ENCODE results near the gene ODAD4. TPM values are rescaled to one million over a fixed set of nuclear protein-coding genes. Genes with fewer than 3 reads are reported as not detected.

Gene ODAD4
- total and polyA plus RNA-seq, 5 donors from 2014 or later: 0.14 to 0.28 (median 0.15) TPM; not detected in 2

DNA sequence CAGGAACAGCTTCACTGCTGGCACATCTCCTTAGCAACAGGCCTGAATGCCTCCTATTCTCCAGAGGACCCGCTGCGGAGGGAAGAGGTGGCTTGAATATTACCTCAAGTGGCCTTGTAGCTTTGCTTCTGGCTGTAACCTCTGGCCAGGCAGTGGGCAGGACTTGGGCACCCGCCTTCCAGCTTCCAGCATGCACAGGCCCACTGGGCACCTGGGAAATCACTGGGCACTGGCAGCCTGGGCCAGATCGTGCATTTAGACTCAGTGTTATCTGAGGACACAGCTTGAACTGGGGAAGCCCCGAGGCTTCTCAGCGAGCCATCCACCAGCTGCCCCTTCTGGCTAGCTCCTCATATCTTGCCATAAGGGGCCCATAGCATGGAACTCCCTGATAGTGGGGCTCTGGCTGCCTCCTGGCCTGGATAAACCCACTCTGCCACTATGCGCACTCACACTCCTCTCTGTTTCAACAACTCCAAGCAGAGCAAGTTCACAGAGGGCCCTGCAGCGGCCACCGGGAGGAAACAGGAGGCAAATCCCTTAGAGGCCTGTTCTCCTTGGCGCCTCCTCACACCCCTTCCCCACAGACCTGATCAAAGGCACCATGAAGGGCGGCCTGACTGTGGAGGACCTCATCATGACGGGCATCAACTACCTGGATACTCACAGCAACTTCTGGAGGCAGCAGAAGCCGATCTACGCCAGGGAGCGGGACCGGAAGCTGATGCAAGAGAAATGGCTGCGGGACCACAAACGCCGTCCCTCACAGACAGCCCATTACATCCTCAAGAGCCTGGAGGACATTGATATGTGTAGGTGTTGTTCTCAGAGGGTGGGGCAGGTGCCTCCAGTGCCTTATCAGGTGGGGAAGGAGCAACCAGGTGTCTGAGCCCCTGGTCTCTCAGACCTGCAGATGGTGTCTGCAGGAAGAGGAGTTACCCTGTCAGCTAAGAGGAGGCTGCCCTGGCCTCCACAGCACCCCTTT, 7.8 kb downstream of the ODAD4 start:
- Mint-ChIP-seq H3K4me1 (no peaks in the 10 kb centered on the region), H3K27ac (no peak overlapping the region), H3K4me3 (no peak overlapping the region), H3K27me3 (no peaks in the 10 kb centered on the region), H3K9me3 (no peaks in the 10 kb centered on the region), H3K36me3 (no peaks in the 10 kb centered on the region)
- H3K27me3 ChIP-seq (ENCODE audit: control insufficient read depth, insufficient read depth, low read length): no peaks in the 10 kb centered on the region
- no peak overlapping the region for H3K4me3 ChIP-seq (ENCODE audit: low read depth, low read length)
- DNase-seq: no peak
- no peaks in the 10 kb centered on the region for H3K36me3 ChIP-seq (ENCODE audit: control insufficient read depth, insufficient read depth, low read length)
- no peak overlapping the region for H3K27ac ChIP-seq (ENCODE audit: insufficient read depth, low read length, poor library complexity, severe bottlenecking)
- no peaks in the 10 kb centered on the region for H3K4me1 ChIP-seq (ENCODE audit: control insufficient read depth, insufficient read depth, low read length, poor library complexity, severe bottlenecking)
- ATAC-seq (ENCODE audit: low read depth in 2 of 2): no peak
- no peaks in the 10 kb centered on the region for H3K9me3 ChIP-seq (ENCODE audit: control insufficient read depth in 2 of 2, low read length in 2 of 2)

DNA sequence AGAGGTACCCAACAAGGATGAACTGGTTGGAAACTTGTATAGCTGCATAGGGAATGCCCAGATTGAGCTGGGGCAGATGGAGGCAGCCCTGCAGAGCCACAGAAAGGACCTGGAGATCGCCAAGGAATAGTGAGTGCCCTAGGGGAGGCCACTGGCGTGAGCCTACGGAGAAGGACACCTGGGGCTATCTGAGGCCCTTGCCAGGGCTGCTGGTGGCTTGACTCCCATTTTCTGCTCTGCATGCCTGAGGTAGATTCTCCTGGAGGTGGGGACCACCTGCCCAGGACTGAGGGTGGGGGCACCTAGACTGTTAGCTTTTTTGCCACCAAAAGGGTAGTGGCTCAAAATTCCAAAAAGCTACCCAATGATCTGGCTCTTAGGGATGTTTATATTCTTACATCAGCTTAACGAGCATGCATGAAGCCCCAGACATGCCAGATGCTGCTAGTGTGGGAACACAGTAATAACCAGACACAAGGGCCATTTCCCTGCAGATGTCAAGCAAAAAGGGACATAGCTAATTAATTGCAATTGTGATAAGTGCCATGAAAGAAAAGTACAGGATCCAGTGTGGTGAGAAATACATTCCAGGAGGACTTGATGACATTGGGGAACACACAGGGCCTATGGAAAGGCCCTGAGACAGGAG, 8.8 kb downstream of the ODAD4 start:
- Histone ChIP-seq H3K36me3 (ENCODE audit: control insufficient read depth, insufficient read depth, low read length) (no peaks in the 10 kb centered on the region), H3K4me1 (ENCODE audit: control insufficient read depth, insufficient read depth, low read length, poor library complexity, severe bottlenecking) (no peaks in the 10 kb centered on the region), H3K9me3 (ENCODE audit: control insufficient read depth in 2 of 2, low read length in 2 of 2) (no peaks in the 10 kb centered on the region), H3K27me3 (ENCODE audit: control insufficient read depth, insufficient read depth, low read length) (no peaks in the 10 kb centered on the region), H3K4me3 (ENCODE audit: low read depth, low read length) (no peak overlapping the region), H3K27ac (ENCODE audit: insufficient read depth, low read length, poor library complexity, severe bottlenecking) (no peak overlapping the region)
- Mint-ChIP-seq H3K9me3 (no peaks in the 10 kb centered on the region), H3K4me3 (no peak overlapping the region), H3K4me1 (no peaks in the 10 kb centered on the region), H3K27ac (no peak overlapping the region), H3K27me3 (no peaks in the 10 kb centered on the region), H3K36me3 (no peaks in the 10 kb centered on the region)
- no peak for DNase-seq
- no peak for ATAC-seq (ENCODE audit: low read depth in 2 of 2)

DNA sequence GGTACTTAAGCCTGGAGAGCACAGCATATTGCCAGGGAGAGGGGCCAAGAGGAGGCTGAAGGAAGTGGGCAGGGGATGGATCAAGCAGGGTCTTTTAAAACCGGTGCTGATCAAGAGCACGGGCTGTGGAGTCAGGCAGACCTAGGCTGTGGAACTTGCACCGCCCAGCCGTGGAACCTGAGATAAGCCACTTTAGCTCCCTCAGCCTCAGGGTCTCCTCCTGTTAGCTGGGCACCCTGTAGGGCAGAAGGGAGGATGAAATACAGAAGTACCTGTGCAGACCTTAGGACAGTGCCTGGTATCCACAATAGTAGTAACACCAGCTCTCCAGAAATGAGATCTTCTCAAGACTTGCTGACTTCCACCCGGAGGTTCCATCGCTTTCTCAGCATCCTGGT, 9.3 kb downstream of the ODAD4 start:
- DNase-seq (no peak), ATAC-seq (ENCODE audit: low read depth in 2 of 2) (no peak)
- H3K27ac Mint-ChIP-seq: peak overlapping the region in 1 of 3 donors; percentile 52

DNA sequence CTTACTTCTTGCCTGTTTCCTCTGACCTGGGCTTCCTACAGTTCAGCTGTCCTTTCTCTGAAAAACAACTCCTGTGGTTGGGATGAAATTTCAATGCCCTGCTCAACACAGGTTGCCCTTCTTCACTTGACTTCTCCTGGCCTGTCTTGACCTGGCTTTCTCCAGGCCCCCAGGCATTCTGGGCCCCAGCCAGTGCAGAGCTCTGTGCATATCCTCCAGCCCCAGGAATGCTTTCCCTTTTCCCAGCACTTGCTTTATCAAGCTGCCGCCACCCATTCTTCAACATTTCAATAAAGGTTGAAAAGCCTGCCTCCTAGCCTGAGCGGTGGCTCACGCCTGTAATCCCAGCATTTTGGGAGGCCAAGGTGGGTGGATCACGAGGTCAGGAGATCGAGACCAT, 10.8 kb downstream of the ODAD4 start:
- H3K9me3 ChIP-seq (ENCODE audit: control insufficient read depth in 2 of 2, low read length in 2 of 2): no peaks in the 10 kb centered on the region
- no peak for DNase-seq
- H3K9me3 Mint-ChIP-seq: no peaks in the 10 kb centered on the region
- no peaks in the 10 kb centered on the region for H3K36me3 ChIP-seq (ENCODE audit: control insufficient read depth, insufficient read depth, low read length)
- H3K4me3 Mint-ChIP-seq: no peak overlapping the region
- no peaks in the 10 kb centered on the region for H3K27me3 ChIP-seq (ENCODE audit: control insufficient read depth, insufficient read depth, low read length)
- no peak overlapping the region for H3K4me3 ChIP-seq (ENCODE audit: low read depth, low read length)
- H3K4me1 ChIP-seq (ENCODE audit: control insufficient read depth, insufficient read depth, low read length, poor library complexity, severe bottlenecking): no peaks in the 10 kb centered on the region
- no peaks in the 10 kb centered on the region for H3K36me3 Mint-ChIP-seq
- H3K4me1 Mint-ChIP-seq: no peaks in the 10 kb centered on the region
- H3K27ac ChIP-seq (ENCODE audit: insufficient read depth, low read length, poor library complexity, severe bottlenecking): no peak overlapping the region
- H3K27ac Mint-ChIP-seq: no peak overlapping the region
- no peak for ATAC-seq (ENCODE audit: low read depth in 2 of 2)
- no peaks in the 10 kb centered on the region for H3K27me3 Mint-ChIP-seq

More for the DNA sequence above, 9.3 kb downstream of the ODAD4 start:
- Histone ChIP-seq H3K27me3 (ENCODE audit: control insufficient read depth, insufficient read depth, low read length) (no peaks in the 10 kb centered on the region), H3K4me1 (ENCODE audit: control insufficient read depth, insufficient read depth, low read length, poor library complexity, severe bottlenecking) (no peaks in the 10 kb centered on the region), H3K27ac (ENCODE audit: insufficient read depth, low read length, poor library complexity, severe bottlenecking) (no peak overlapping the region), H3K9me3 (ENCODE audit: control insufficient read depth in 2 of 2, low read length in 2 of 2) (no peaks in the 10 kb centered on the region), H3K36me3 (ENCODE audit: control insufficient read depth, insufficient read depth, low read length) (no peaks in the 10 kb centered on the region), H3K4me3 (ENCODE audit: low read depth, low read length) (no peak overlapping the region)
- Mint-ChIP-seq H3K27me3 (no peaks in the 10 kb centered on the region), H3K36me3 (no peaks in the 10 kb centered on the region), H3K4me1 (no peaks in the 10 kb centered on the region), H3K9me3 (no peaks in the 10 kb centered on the region), H3K4me3 (no peak overlapping the region)

DNA sequence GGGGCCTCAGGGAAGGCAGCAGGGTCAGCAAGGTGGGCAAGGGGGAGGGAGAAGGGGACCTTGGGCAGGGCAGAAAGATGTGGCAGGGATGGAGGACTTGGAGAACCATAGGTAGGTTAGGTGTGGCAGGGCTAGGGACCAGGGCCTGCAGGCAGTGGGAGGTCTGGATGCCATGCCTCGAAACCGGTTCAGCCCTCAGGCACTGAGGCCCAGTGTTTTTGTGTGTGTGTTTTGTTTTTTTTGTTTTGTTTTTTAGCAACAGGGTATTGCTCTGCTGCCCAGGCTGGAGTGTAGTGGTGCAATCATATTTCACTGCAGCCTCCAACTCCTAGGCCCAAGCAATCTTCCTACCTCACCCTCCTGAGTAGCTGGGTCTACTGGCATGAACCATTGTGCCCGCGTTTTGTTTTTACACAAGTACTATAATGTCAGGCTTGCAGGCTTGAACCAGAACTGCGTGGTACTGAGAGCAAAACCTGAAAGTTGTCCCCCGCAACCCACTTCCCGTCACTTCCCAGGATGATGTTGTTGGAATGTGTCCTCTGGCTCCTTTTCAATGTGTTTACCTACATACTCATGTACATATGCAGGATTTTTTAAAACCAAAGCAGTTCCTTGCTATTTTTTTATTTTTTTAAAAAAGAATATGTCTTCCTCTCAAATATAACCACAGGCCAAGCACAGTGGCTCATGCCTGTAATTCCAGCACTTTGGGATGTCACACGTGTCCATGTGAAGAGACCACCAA, 12.4 kb downstream of the ODAD4 start:
- Mint-ChIP-seq H3K4me1 (no peaks in the 10 kb centered on the region), H3K27me3 (no peaks in the 10 kb centered on the region), H3K4me3 (no peak overlapping the region), H3K9me3 (no peaks in the 10 kb centered on the region), H3K27ac (no peak overlapping the region), H3K36me3 (no peaks in the 10 kb centered on the region)
- ATAC-seq (ENCODE audit: low read depth in 2 of 2): no peak
- H3K36me3 ChIP-seq (ENCODE audit: control insufficient read depth, insufficient read depth, low read length): no peaks in the 10 kb centered on the region
- H3K27me3 ChIP-seq (ENCODE audit: control insufficient read depth, insufficient read depth, low read length): no peaks in the 10 kb centered on the region
- H3K9me3 ChIP-seq (ENCODE audit: control insufficient read depth in 2 of 2, low read length in 2 of 2): no peaks in the 10 kb centered on the region
- no peak overlapping the region for H3K27ac ChIP-seq (ENCODE audit: insufficient read depth, low read length, poor library complexity, severe bottlenecking)
- DNase-seq: no peak
- H3K4me3 ChIP-seq (ENCODE audit: low read depth, low read length): no peak overlapping the region
- no peaks in the 10 kb centered on the region for H3K4me1 ChIP-seq (ENCODE audit: control insufficient read depth, insufficient read depth, low read length, poor library complexity, severe bottlenecking)

DNA sequence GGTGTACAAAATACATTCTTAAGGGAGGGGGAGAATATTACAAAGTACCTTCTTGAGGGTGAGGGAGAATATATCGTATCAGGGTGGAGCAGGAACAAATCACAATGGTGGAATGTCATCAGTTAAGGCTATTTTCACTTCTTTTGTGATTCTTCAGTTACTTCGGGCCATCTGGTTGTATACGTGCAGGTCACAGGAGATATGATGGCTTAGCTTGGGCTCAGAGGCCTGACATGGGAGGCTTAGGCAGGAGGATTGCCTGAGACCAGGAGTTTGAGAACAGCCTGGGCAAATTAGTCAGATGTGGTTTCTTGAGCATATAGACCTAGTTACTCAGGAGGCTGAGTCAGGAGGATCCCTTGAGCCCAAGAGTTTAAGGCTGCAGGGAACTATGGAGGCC, 13.1 kb downstream of the ODAD4 start:
- H3K27ac ChIP-seq (ENCODE audit: insufficient read depth, low read length, poor library complexity, severe bottlenecking): no peak overlapping the region
- peak overlapping the region in 1 of 3 donors; percentile 45 for H3K27ac Mint-ChIP-seq
- DNase-seq (no peak), ATAC-seq (ENCODE audit: low read depth in 2 of 2) (no peak)
- H3K4me3 Mint-ChIP-seq: no peak overlapping the region
- no peaks in the 10 kb centered on the region for H3K4me1 Mint-ChIP-seq
- H3K4me1 ChIP-seq (ENCODE audit: control insufficient read depth, insufficient read depth, low read length, poor library complexity, severe bottlenecking): no peaks in the 10 kb centered on the region
- no peaks in the 10 kb centered on the region for H3K27me3 Mint-ChIP-seq
- H3K4me3 ChIP-seq (ENCODE audit: low read depth, low read length): no peak overlapping the region
- H3K36me3 Mint-ChIP-seq: no peaks in the 10 kb centered on the region
- no peaks in the 10 kb centered on the region for H3K9me3 ChIP-seq (ENCODE audit: control insufficient read depth in 2 of 2, low read length in 2 of 2)
- H3K9me3 Mint-ChIP-seq: no peaks in the 10 kb centered on the region
- no peaks in the 10 kb centered on the region for H3K36me3 ChIP-seq (ENCODE audit: control insufficient read depth, insufficient read depth, low read length)
- no peaks in the 10 kb centered on the region for H3K27me3 ChIP-seq (ENCODE audit: control insufficient read depth, insufficient read depth, low read length)

DNA sequence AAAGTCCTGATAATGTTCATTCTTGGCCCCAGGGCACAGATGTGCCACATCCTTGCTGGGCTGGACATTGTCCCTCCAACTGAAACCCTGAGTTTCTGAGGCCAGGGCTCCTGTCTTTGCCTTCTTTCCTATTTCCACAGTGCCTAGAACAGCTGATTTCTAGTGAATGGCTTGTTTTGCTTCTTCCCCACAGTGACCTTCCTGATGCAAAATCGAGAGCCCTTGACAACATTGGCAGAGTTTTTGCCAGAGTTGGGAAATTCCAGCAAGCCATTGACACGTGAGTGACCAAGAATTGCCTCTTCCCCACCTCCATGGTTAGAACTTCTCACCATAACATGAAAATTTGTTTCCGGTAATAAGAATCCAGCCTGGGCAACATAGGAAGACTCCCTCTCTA, 14.5 kb downstream of the ODAD4 start:
- Histone ChIP-seq H3K36me3 (ENCODE audit: control insufficient read depth, insufficient read depth, low read length) (no peaks in the 10 kb centered on the region), H3K27me3 (ENCODE audit: control insufficient read depth, insufficient read depth, low read length) (no peaks in the 10 kb centered on the region), H3K27ac (ENCODE audit: insufficient read depth, low read length, poor library complexity, severe bottlenecking) (no peak overlapping the region), H3K4me1 (ENCODE audit: control insufficient read depth, insufficient read depth, low read length, poor library complexity, severe bottlenecking) (no peaks in the 10 kb centered on the region), H3K4me3 (ENCODE audit: low read depth, low read length) (no peak overlapping the region), H3K9me3 (ENCODE audit: control insufficient read depth in 2 of 2, low read length in 2 of 2) (no peaks in the 10 kb centered on the region)
- Mint-ChIP-seq H3K27ac (no peak overlapping the region), H3K4me1 (no peaks in the 10 kb centered on the region), H3K4me3 (no peak overlapping the region), H3K27me3 (no peaks in the 10 kb centered on the region), H3K36me3 (no peaks in the 10 kb centered on the region), H3K9me3 (no peaks in the 10 kb centered on the region)
- DNase-seq (no peak), ATAC-seq (ENCODE audit: low read depth in 2 of 2) (no peak)
